ENCODE results near the gene SLC26A8. TPM values are rescaled to one million over a fixed set of nuclear protein-coding genes. Genes with fewer than 3 reads are reported as not detected.

Gene SLC26A8
- total and polyA plus RNA-seq, 4 donors = 0.20 to 1.1 (median 0.48) TPM

- H3K27ac ChIP-seq (ENCODE audit: low read depth in 1 of 2, low read length in 1 of 2) = no peak overlapping the region
- peaks cover 0 to 16% (median 5%) of the 10 kb centered on the region in 5 donors for H3K4me1 ChIP-seq (ENCODE audit: control insufficient read depth in 5 of 5, insufficient read depth in 5 of 5, low read length in 5 of 5)
Observed at GRCh38 chr6:36071714-36072113, 47.3 kb upstream of the SLC26A8 start.

GRCh38 chr6:36071281-36071680, 46.8 kb upstream of the SLC26A8 start:
- WGBS, 2 donors = 92% methylated on average over 3 of the region's 3 CpGs
- no peak for TF ChIP-seq CTCF (IDR thresholded peaks at IDR 0.05; ENCODE audit: control extremely low read depth, extremely low read depth)
- H3K9ac ChIP-seq (ENCODE audit: insufficient read depth in 1 of 2, low read length in 2 of 2) = no peak overlapping the region
- H3K27ac ChIP-seq (ENCODE audit: low read depth in 1 of 2, low read length in 1 of 2) = no peak overlapping the region
- DNase-seq (no peak), ATAC-seq (ENCODE audit: insufficient read depth, low FRiP score) (no peak)
- no peaks in the 10 kb centered on the region for H3K27me3 ChIP-seq (ENCODE audit: control insufficient read depth in 3 of 3, insufficient read depth in 3 of 3, low read length in 2 of 3)
- H3K36me3 ChIP-seq (ENCODE audit: control insufficient read depth in 4 of 4, insufficient read depth in 4 of 4, low read length in 4 of 4) = peaks cover 0 to 5% (median 2%) of the 10 kb centered on the region in 4 donors
- no peaks in the 10 kb centered on the region for H3K9me3 ChIP-seq (ENCODE audit: control insufficient read depth in 4 of 4, insufficient read depth in 3 of 4, low read length in 3 of 4)
- peaks cover 0 to 20% (median 5%) of the 10 kb centered on the region in 5 donors for H3K4me1 ChIP-seq (ENCODE audit: control insufficient read depth in 5 of 5, insufficient read depth in 5 of 5, low read length in 5 of 5)
- no peak overlapping the region for H3K4me3 ChIP-seq

More at GRCh38 chr6:36071714-36072113, 47.3 kb upstream of the SLC26A8 start:
- ATAC-seq (ENCODE audit: insufficient read depth, low FRiP score) (no peak), DNase-seq (no peak)
- H3K9ac ChIP-seq (ENCODE audit: insufficient read depth in 1 of 2, low read length in 2 of 2) = no peak overlapping the region
- no peaks in the 10 kb centered on the region for H3K9me3 ChIP-seq (ENCODE audit: control insufficient read depth in 4 of 4, insufficient read depth in 3 of 4, low read length in 3 of 4)
- no peaks in the 10 kb centered on the region for H3K27me3 ChIP-seq (ENCODE audit: control insufficient read depth in 3 of 3, insufficient read depth in 3 of 3, low read length in 2 of 3)
- TF ChIP-seq CTCF (IDR thresholded peaks at IDR 0.05; ENCODE audit: control extremely low read depth, extremely low read depth) = no peak
- peaks cover 0 to 8% (median 3%) of the 10 kb centered on the region in 4 donors for H3K36me3 ChIP-seq (ENCODE audit: control insufficient read depth in 4 of 4, insufficient read depth in 4 of 4, low read length in 4 of 4)
- no peak overlapping the region for H3K4me3 ChIP-seq
- 98 to 100% methylated on average over 1 of the region's 1 CpG for WGBS, 2 donors

GRCh38 chr6:36070252-36070651, 45.8 kb upstream of the SLC26A8 start:
- TF ChIP-seq CTCF (IDR thresholded peaks at IDR 0.05; ENCODE audit: control extremely low read depth, extremely low read depth) = no peak
- DNase-seq (no peak), ATAC-seq (ENCODE audit: insufficient read depth, low FRiP score) (no peak)
- H3K4me3 ChIP-seq = no peak overlapping the region
- H3K27me3 ChIP-seq (ENCODE audit: control insufficient read depth in 3 of 3, insufficient read depth in 3 of 3, low read length in 2 of 3) = no peaks in the 10 kb centered on the region
- H3K9ac ChIP-seq (ENCODE audit: insufficient read depth in 1 of 2, low read length in 2 of 2) = no peak overlapping the region
- no peaks in the 10 kb centered on the region for H3K9me3 ChIP-seq (ENCODE audit: control insufficient read depth in 4 of 4, insufficient read depth in 3 of 4, low read length in 3 of 4)
- H3K27ac ChIP-seq (ENCODE audit: low read depth in 1 of 2, low read length in 1 of 2) = no peak overlapping the region
- H3K36me3 ChIP-seq (ENCODE audit: control insufficient read depth in 4 of 4, insufficient read depth in 4 of 4, low read length in 4 of 4) = peaks cover 0 to 2% (median under 1%) of the 10 kb centered on the region in 4 donors
- H3K4me1 ChIP-seq (ENCODE audit: control insufficient read depth in 5 of 5, insufficient read depth in 5 of 5, low read length in 5 of 5) = peaks cover 0 to 28% (median 11%) of the 10 kb centered on the region in 5 donors
- 70 to 80% methylated on average over 3 of the region's 3 CpGs for WGBS, 2 donors

- Histone ChIP-seq H3K9ac (ENCODE audit: insufficient read depth in 1 of 2, low read length in 2 of 2) (no peak overlapping the region), H3K27me3 (ENCODE audit: control insufficient read depth in 3 of 3, insufficient read depth in 3 of 3, low read length in 2 of 3) (no peaks in the 10 kb centered on the region), H3K27ac (ENCODE audit: low read depth in 1 of 2, low read length in 1 of 2) (no peak overlapping the region), H3K4me1 (ENCODE audit: control insufficient read depth in 5 of 5, insufficient read depth in 5 of 5, low read length in 5 of 5) (peaks cover 0 to 28% (median 16%) of the 10 kb centered on the region in 5 donors), H3K9me3 (ENCODE audit: control insufficient read depth in 4 of 4, insufficient read depth in 3 of 4, low read length in 3 of 4) (no peaks in the 10 kb centered on the region), H3K4me3 (no peak overlapping the region), H3K36me3 (ENCODE audit: control insufficient read depth in 4 of 4, insufficient read depth in 4 of 4, low read length in 4 of 4) (peaks cover 0 to 4% (median under 1%) of the 10 kb centered on the region in 4 donors)
- no peak for TF ChIP-seq CTCF (IDR thresholded peaks at IDR 0.05; ENCODE audit: control extremely low read depth, extremely low read depth)
- WGBS, 2 donors = 57 to 74% methylated on average over 1 of the region's 1 CpG
- DNase-seq (peak in 2 of 3 donors; percentile 18 to 23), ATAC-seq (ENCODE audit: insufficient read depth, low FRiP score) (no peak)
Observed at GRCh38 chr6:36069573-36069972, 45.1 kb upstream of the SLC26A8 start.

Measured in lung (tissue), 12 donors.